Hematopoietic multipotent progenitor cell treated with erythropoietin and hydrocortisone succinate and interleukin-3 and kit ligand, for 17 days (in vitro differentiated cells): ENCODE data around the gene OGA.

Experiments
- DNase-seq: peaks from one replicate; pipeline ENCODE4 v3.0.0-alpha.2; 2015; ENCODE audit warnings: low spot score

Gene OGA

DNA sequence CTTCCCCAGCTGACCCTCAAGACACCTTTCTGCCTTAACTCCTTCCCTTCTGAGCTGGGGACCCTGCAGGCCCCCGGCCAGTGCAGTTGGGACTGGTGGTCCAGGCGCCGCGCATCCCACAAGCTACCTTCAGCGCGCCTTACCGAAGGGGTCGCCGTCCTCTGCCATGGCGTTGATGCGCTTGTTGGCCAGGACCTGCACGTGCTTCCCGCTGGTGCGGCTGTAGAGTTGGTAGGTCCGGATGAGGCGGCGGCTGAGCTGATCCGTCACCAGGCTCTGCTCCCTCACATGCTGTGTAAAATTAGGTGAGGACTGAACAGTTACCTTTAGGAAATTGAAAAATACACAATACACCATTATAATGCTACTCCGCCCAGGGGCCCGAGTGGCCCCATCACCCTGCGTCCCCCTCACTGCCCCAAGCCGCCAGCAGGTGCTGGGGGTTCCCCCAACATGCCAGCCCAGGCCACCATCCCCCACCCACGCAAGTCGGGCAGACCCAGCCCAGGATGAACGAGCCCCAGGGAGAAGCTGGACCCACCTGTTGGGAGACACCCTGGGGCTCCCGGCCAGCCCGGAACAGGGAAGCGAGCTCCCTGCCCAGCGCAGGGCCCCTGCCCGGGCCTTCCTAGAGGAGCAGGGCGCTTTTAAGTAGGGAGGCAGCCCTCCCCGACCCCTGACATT, 43.5 kb downstream of the OGA start:
- no peak for DNase-seq

DNA sequence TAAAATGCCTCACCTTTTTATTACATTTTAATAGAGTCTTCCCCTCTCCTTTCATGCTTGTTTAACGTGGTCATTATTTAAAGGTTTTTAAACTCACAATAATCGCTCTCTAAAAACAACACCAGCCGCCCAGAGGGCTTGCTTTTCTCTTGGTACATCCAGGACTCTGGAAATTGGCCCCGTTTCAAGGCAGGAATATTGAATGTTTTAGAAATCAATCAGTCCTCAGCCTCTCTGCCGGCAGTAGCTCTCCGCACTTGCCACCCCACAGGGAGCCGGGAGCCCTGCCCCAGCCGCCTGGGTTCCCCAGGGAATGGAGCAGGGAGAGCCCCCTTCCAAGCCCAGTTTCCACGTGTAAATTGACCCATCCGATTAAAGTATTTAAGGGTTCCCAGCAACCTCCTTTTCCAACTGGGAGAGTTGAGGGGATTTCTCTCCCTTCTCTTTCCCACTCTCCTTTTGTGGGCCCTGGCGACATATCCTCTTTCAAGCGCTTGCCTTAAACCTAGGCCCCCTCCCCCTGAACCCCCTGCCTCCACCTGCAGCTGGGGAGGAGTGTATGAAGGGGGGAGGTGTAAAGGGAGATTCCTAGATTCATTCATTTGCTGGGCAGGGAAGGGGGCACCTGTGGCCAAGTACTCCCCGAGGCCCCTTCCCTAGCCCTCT, 44.2 kb downstream of the OGA start:
- DNase-seq: no peak

DNA sequence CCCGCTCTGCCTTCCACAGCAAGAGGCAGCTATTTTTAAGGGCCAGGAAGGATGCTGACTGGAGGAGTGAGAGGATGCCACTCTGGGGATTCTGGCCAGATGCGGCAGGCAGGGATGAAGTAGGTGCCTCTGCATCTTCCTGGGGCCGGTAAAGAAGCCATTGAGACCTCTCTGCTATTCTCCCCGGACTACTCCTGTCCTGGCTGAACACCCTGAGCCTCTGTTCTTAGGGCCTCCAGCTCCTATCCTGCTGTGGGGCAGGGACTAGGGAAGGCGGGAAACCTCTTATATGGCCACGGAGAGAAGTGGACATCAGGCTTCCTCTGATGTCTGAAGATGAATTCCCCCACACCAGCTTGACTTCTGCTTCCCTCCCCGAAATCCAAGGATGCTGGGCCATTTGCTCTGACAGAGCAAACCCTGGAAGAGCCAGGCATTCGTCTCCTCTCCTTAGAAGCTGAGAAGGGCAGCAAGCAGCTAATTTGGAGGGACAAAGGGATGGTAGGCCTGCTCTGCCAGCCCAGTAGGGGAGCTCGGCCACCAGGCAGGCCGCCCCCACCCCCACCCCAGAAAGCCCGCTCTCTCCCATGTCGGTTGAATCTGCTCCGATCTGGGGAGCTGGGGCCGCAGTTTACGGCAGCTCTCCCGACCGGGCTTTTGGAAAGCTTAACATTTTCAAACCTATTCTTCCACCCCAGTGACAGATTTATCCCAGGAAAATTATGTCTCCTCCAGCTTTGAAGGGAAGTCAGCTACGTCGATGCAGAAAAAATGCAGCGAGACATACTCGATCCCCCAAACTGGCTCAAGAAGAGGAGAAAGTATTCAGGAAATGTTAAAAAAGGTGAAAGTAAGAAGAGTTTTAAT, 45.1 kb downstream of the OGA start:
- no peak for DNase-seq

DNA sequence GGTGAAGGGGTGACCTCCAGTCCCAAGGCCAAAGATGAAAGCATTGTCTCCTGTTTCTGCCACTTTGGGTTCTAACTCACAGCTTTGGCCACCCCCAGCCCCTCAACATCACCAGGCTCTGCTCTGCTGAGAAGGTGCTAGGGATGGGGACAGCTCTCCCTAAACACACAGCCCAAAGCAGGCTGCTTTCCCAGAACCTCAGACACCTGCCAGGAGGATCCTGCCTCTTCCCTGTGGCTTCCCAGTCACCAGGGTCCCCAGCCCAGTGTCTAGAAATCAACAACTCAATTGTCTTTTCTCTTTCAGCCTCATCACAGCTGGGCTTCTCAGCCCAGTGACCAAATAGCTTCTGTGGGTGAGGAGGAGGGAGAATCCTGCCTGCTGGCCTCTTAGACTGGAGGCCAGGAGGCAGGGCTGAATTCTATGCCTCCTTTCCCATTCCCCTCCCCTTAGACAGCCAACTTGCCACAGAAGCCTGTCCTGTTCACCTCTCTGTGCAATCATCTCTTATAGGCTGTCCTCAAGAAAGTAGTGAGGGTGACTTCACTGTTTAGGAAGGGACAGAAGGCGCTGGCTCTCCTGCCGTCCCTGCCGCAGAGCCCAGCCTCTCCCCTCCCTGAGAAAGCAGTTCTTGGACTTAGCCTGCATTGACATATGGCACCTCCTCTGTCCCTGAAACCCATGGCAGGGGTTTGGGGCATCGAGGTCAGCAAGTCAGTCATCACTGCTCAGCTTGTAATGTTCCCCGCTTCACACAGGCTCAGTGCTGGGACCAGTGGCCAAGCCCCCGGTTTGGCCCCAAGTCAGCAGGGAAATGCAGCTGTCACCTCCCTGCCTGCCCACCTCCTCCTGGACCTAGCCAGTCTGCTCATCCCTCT, 46.0 kb downstream of the OGA start:
- no peak for DNase-seq

DNA sequence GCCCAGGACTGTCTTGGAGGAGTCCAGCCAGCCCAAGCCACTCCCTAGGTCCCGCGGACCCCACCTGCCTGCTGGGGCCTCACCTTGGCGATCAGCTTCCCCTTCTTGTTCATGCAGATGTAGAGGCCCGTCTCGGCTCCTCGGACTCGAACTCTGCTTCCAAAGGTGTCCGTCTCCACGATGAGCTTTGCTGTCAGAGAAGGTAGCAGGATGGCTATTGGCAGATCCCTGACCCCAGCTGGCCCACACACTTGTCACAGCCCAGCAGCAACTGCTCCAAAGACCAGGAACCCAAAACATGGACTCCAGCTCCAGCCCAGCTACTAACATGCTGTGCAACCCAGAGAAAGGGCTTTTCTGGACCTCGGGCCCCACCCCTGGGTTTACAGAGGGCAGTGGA, 46.9 kb downstream of the OGA start:
- DNase-seq: no peak

DNA sequence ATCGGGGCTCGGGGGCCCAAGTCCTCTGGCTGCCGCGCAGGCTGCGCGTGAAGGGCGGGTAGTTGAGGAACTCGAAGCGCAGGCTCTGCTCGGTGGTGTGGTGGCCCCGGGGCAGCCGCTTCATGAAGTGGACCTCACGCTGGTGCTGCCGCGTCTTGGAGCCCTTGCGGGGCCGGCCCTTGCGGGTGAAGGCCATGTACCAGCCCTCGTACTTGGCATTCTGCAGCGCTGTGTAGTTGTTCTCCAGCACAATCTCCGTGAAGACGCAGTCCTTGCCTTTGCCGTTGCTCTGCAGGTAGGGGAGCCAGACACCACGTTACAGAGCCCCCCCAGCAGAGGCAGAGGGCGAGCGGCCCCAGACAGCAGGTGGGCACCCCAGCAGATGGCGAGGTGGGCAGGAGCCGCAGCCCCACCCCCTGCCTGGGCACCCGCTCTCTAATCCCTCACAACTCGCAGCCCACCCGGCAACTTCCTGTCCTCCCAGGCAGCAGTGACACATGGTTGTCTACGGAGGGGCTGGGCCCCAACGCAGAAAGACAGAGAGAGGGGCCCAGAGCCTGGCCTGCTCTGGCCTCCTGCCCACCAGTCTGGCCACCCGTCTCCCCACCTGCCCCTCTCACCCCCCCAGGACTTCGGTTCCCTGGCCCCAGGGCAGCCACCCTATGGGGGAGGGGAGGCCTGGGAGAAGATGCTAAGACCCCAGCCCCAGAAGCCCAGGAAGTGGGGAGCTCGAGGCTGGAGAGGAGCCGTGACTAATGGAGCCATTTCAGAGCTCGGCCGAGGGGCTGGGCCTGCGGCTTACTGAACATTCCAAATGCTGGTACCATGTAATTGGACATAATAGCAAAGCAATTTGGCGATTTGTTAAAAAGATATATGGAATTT, 47.7 kb downstream of the OGA start:
- DNase-seq: no peak

DNA sequence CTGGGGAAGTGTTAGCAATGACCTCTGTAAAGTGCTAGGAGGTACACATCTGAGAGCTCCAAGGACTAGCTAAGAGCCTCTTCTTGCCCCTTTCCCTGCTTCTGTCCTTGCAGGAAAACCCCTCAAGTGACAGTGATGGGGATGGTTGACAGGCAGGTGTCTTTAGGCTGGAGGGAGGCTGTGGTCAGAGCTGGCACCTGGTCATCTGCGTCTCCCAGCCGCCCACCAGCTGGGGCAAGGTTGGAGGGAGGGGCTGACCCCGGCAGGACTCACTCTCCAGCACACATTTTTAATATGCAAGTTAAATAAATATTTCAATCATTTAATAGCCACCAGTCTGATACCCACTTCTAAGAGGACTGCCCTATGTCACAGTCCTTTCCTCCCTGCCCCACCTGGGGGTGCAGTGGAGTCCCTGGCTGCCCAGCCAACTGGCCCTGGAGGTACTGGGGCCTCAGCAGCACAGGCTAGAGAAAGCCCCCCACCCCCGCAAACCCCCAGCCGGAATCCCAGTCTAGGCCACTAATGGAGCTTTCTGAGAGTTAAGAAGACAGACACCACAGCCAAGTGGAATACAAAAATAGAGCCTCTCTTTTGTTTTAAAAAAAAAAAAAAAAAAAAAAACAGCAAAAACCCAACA, 48.6 kb downstream of the OGA start:
- DNase-seq: no peak

DNA sequence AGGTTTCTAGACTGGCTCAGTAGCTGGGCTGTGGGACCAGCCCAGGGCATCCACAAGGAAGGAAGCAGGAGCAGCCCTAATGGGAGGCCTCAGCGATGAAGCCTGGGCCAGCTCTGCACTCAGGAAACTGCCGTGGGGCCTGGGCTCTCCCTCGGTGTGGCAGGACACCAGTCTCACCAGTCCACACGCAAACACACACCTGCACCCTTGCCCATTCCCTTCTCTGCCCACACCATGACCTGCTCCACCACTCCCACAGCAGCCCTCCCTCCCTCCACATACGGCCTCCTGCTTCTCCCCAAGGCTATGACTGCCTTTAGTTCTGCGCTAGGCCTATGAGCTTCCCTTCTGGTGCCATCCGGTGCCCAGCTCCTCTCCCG, 49.5 kb downstream of the OGA start:
- no peak for DNase-seq

DNA sequence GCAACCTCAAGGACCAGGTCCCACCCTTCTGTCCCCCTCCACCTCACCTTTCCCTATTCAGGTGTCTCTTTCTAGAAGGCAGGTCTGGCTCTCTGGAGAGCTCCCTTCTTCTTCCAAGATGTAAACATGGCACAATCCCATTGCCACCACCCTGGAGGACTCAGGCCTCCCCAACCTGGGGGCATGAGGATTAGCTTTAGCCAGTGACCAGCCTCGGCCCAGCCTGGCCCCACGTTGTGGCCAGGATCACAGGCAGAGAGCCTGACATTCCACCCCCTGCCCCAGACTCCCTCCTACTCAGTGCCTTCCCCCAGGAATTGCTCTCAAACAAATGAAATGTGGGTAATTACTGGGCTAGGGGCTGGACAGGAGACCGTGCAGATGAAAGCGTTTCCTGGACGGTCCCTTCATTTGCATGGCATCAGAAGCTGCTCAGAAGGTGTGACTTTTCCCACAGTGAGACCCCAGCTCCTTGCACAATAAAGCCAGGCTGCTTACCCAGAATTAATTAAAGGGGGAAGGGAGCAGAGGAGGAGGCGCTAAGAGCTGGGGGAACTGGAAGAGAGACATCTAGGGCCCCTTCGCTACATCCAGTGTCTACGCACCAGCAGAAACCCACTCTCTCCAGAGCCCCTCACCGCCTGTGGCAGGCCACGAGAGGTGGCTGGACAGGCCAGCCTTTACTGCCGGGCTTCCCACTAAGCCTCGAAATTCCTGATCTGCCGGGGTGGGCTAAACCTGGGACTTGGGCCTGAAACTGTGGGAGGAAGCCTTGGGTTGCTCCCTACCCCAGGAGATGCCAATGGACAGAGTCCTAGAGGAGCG, 50.1 kb downstream of the OGA start:
- DNase-seq: no peak

DNA sequence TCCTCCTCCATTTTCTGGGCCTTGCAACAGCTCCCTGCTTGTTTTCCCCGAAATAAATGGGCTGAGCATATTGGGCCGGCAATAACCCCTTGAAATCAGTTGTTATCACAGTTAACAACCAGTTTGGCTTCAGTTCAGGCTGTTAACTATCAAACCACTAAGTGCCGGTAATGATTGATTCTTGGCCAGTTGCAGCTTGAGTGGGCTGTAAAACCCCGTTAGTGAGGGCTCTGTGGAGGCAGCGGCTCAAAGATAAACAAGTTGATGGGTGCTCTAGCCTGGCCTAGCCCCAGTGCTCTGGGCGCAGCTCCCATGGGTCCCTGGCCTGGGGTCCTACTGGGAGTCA, 50.7 kb downstream of the OGA start:
- DNase-seq: no peak

DNA sequence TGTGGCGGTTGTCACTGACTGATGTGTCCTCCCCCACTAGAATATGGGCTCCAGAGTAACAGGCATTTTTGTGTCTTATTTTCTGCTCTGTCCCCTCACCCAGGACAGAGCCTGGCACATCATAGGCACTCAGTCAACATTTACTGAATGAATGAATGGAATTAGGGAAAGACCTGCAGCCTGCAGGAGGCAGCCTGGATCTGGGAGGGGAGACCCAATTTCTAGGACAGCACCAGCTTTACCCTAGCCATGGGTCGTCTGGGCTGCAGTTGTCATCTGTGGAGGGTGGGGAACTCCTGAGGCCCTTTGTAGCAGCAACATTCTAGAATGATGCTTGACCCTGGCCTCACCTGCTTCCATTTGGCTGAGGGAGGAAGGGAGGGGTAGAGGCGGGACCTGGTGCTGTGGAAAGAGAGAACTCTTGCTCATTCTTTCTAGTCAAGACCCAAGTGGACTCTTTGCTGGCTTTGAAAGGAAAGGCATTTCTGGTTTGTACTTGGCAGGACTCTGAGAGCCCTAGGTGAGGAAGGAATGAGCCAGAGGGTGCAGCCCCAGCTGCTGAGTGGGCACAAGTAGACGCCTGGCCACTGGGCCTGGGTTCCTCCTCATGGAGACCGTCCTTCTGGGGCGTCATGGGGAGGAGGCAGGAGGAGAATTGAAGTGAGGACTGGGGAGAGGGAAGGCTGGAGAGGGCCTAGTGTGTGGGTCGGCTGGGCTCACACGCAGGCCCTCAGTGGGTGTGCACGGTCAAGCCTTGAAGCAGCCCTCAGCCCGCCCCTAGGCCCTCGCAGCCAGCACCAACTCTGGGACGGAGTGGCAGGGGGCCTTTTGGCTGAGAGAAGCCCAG, 51.3 kb downstream of the OGA start:
- DNase-seq: no peak

DNA sequence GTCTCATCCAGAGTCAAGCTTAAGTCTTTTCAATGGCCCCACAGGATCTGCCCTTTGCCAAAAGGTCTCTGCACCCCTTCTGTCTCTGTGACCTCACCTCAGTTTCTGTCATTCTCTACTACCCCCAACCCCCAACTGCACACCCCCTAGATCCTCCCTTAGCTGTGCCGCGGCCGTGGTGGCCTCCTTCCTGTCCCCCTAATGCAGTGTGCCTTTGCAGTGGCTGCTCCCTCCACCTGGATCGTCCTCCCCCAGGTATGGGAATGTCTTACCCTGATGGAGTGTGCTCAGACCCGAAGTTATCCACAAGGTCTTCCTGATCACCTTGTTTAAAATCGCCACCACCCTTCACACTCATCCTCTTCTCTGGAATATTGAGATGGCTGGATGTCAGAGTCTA, 51.9 kb downstream of the OGA start:
- no peak for DNase-seq

DNA sequence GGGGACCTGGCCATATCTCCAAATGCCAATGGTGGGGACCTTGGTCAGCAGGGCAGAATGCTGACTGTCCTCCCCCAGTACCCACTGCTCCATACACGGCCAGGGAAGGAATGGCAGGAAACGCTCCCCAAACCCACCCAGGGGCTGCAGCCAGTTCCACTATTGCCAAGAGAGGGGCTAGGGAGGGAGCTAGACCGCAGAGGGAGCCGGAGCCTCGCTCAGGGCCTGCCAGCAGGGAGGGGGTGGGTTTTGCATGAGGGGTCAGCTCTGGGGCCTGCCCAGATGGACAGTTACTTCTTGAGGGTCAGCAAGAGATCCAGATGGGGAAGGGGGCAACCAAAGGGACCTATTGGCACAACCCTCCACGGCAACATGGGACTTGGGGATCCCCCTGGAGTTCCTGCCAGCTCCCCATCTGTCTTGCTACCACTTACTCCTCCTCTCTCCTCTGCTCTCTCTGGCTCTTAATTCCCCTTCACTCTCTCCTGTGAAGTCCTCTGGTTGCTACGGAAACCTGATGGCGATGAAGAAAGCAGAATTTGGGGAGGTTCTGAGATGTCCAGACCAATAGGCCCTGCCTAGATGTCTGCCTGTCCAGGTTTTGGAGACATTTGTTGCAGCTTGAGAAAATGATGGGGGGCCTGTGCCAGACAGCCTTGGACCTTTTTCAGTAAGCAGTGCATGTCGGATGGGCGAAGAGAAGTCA, 55.0 kb downstream of the OGA start:
- no peak for DNase-seq

DNA sequence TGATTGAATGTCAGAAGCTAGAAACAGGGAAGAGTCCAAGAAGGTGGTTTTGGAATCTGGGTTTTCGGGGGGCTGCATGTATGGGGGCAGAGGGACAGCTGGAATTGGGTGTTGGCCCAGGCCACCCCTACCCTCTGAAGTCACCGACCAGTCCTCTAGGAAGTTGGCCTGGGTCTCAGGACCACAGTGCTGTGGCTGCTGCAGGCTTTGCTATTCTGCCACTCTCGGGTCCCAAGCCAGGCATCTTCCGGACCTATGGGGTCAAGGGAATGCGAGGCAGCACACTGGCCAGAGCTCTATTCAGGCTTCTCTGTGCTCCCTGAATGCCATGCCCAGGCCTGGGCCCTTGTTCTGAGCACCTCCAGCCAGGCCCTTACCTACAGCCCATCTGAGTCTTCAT, 55.5 kb downstream of the OGA start:
- no peak for DNase-seq

DNA sequence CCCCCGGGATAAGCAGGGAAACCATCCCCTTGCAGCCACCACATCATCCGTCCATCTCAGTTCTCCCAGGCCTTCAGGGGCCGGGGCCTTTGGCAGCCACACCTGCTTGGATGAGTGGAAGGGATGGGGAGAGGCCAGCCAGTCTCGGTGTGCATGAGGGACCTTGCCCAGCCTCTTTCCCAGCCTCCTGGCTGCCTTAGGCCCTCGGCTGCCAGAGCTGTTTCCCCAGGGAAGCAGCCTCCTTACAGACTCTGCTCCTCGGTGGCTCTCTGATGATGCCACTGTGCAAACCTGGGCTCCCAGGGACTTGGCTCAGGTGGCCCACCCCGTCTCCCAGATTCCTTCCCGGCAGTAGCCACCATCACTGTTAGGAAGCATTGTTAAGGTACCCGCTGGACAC, 57.0 kb downstream of the OGA start:
- no peak for DNase-seq

DNA sequence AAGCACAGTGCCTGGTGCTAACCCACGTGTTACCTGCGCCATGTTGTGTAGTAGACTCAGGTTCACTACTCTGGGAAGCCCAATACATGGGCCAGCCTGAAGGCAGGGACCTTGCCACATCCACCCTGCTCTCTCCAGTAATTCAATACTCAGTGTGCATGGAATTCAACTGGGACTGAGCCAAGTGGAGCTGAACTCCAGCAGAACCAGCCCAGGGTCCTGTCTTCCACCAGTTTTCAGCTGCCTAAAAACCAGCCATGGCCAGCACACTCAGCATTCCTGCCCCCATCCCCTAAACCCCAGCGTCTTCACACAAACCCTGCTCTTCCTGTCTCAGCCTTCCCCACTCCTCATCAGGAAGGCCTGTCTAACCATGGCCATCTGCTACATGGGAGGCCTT, 57.7 kb downstream of the OGA start:
- no peak for DNase-seq

DNA sequence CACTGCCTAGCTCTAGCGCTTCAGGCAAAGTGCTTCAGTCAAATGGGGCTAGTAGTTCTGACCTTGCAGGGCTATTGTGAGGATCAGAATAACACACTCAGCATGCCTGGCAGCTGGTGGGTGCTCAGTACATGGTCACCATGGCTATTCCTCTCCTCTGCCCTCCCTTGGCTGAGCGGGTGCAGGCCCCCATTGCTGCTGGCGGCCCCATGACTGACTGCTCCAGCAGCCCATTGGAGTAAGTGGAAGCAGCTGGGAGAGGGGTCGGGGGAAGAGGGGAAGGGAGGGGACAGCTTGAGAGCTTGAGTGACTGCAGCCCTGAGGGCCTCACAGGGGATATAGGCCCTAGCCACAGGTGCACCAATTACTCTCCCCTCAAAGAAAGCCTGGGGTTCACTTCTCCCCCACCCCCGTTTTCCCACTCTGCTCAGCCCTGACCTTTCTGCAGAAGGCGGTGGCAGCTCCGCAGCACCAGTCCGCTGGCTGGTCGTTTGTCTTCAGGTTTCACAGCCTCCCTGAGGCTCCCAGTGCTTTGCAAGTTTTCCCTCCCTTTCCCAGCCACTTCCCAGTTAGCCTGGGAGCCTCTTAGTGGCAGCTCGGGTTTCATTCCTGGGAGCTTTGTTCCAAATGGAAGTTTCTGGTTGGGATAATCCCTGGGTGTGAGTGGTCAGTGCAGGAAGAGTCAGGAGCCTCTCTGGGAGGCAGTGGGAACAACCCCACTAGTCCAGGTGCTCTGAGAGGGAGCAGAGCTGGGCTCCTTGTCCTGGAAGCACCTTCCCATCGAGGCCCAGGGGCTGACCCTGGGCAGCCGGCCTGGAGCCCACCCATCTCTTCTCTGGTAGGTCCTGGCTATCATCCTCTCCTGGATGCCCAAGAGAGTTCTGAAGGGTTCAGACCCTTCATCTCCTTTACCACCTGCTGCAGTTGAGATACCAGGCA, 58.7 kb downstream of the OGA start:
- DNase-seq: no peak
